ENCODE results near the gene ST3GAL4.

Gene ST3GAL4

GRCh38 chr11:126409620-126409985 is 54.1 kb downstream of the ST3GAL4 start:
- no peak for DNase-seq

GRCh38 chr11:126410649-126411048 is 55.2 kb downstream of the ST3GAL4 start:
- DNase-seq = no peak

GRCh38 chr11:126411971-126412381 is 56.5 kb downstream of the ST3GAL4 start:
- DNase-seq = no peak

DNA sequence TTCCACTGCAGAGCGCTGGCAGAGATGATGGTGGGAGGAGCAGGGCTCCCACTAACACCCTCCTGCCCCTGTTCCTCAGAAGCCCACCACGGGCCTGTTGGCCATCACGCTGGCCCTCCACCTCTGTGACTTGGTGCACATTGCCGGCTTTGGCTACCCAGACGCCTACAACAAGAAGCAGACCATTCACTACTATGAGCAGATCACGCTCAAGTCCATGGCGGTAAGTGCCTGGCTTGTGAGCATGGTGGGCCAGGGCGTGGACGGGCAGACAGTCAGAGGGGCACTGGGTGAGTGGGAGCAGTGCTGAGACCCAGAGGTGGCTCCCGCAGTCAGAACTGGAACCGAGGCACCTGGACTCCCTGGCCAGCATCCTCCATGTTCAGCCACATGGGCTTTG is 57.9 kb downstream of the ST3GAL4 start:
- no peak for DNase-seq

GRCh38 chr11:126413843-126414405 is 58.4 kb downstream of the ST3GAL4 start:
- no peak for DNase-seq

GRCh38 chr11:126414615-126415014 is 59.1 kb downstream of the ST3GAL4 start:
- no peak for DNase-seq

DNA sequence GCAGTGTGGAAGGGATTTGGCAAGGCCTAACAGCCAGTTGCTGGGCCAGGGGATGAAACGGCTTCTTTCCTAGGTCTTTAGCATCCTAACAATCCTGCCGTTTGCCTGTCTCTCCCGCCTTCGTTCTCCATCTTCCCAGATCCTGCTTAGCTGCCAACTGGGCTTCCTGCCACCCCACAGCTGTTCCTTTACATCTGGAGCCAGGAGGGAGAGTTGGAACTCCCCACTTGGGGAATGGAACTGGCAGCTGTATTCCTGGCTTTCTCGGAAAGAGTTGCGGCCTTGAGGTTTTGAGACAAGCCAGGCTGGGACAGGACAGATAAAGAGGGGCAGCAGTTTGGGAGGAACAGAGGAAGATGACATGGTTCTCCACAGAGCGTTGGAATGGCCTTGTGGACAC is 59.6 kb downstream of the ST3GAL4 start:
- DNase-seq = no peak

- DNase-seq = no peak
Measured at GRCh38 chr11:126415669-126416420, 60.4 kb downstream of the ST3GAL4 start.

DNA sequence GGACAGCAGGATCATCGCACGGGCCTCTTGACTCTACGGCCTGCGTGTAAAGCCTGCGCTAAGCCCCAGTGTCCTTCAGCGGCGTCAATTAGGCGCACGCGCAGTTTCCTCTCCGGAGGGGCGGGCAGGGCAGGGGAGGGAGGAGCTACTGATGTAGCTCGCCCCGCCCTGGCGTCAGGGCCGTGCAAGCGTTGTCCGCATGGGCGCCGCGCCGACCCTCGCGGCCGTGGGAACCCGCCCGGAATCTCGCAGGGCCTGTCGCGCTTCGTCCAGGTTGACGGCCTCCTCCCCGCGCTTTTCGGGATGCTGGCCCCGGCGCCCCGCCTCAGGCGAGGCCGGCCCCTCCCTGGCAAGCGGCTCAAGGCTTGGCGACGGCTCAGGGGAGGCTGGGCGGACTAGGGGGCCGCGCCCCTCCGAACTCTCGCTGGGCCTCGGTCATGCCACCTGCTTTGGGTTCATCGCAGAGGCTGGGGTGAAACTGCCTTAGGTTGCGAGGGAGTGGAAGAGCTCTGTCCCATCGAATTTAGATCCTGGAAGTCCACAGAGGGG is 61.1 kb downstream of the ST3GAL4 start:
- DNase-seq = peak; percentile 69

- no peak for DNase-seq
Measured at GRCh38 chr11:126417091-126417862, 61.8 kb downstream of the ST3GAL4 start.

DNA sequence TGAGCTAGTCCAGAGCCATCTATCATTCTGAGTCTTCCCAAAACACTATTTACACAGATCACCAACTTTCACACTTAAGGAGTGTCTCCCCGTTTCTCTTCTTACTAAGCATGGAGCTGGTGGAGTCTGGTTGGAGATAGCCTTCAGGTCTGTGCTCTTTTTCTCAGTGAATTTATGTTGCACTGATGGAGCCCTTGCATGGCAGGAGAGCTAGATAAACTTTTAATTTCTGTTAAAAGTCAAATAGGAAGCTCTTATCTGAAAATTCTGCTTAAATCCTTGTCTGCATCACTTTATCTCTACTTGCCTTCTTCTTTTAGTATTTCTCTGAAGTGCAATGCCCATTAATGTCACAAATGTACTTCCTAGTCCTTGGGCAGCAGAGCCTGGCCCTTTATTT is 63.4 kb downstream of the ST3GAL4 start:
- DNase-seq = no peak

GRCh38 chr11:126419801-126420697 is 64.6 kb downstream of the ST3GAL4 start:
- DNase-seq = no peak

DNA sequence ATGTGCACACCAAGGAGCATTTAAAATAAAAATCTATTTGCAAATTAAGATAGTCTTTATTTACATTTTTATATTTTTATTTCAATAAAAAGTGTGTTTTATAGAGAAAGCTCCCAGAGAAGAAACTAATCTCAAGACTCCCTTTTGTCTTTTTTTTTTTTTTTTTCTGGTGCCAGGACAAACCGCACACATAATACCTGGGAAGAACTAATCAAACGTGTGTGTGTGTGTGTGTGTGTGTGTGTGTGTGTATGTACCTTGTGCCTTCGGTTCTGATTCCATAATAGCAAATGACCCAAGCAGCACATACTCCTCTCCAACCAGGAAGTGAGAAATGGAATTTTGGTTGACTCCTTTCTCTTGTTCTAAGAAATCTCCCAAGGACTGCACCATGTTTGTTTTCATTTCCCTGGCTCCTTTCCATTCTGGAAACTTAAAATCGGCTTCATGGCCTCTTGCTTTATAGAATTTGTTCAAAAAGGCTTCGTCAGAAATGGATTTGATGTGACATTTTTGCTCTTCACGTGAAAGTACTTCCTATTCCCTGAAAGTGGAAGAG is 65.3 kb downstream of the ST3GAL4 start:
- DNase-seq = no peak

DNA sequence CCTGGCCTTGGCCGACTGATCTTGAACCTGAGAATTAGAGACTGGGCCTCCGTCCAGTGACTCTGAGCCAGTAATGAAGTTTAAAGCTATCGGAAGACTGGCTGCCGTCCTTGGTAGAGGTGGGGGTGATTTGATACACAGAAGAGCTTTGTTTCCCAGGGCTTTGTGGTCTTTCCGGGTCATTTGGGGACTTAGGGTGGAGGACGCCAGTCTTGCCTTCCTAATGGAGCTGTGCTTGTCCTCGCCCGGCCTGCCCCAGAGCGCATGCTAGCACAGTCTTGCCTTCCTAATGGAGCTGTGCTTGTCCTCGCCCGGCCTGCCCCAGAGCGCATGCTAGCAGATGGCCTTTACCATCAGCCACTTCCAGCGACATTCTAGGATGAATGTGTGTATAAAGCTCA is 65.8 kb downstream of the ST3GAL4 start:
- DNase-seq = no peak

- DNase-seq = no peak
Measured at GRCh38 chr11:126422446-126422845, 67.0 kb downstream of the ST3GAL4 start.

DNA sequence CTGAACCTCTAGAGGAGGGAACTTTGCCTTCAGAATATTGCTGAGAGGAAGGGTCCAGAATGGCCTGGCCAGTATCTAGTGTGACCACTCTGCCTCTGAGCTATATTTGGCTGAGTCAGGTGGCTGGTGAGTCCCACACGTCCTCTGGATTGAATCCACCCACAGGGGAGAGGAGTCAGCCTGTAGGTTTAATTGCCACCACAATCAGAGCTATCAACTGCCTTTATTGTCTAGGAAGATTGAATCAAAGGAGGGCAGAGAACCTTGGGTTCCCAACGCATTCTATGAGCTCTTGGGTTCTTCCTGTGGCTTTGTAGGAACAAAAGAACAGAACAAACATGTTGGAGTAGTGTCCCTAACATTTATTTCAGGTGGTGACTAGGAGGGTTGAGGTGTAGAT is 67.7 kb downstream of the ST3GAL4 start:
- no peak for DNase-seq

DNA sequence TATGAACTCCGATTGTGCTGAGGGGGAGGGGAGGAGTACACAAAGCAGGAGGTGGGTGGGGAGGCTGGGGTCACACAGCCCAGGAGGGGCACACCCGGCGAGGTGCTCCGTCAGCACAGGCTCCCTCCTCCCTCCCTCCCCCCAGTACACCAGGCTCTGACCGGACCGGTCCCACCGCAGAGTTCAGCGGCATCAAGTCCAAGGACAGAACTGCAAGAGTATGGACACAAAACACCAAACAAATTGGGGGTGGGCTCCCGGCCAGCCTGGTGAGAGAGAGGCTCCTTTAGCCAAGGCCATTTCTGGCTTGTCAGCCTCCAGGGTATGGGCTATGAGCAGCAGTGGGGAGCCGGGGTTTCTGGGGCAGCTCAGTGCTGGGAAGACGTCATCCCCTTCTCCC is 68.3 kb downstream of the ST3GAL4 start:
- no peak for DNase-seq

DNA sequence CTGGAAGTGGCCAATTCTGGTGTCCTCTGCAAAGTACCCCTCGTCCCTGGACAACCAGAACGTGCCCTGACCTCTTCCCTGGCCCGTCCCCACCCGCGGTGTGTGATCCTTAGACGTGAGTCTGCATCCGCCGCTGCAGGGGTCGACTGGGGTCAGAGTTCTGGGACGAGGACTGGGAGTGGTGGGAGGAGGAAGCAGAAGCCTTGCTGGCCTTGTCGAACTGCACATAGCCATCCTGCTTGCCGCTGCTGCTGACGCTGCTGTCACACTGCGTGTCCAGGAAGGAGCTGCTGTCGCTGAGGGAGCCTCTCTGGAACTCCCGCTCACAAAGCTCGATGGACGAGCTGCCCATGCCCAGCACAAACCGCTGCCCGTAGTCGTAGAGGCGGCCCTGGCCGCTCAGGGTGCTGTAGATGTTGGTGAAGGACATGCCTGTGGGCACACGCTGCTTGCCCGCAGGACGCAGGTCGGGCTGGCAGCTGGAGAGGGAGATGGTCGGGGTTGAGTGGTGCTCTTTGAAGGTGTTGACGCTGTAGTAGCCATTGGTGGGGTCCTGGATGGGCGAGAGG is 69.1 kb downstream of the ST3GAL4 start:
- DNase-seq = no peak

- DNase-seq = no peak
Measured at GRCh38 chr11:126426106-126426505, 70.6 kb downstream of the ST3GAL4 start.

GRCh38 chr11:126426820-126427749 is 71.6 kb downstream of the ST3GAL4 start:
- no peak for DNase-seq

Measured in activated T-cell treated with anti-CD3 and anti-CD28 coated beads, Interleukin-2, amount 50 U/mL, for 1 hour (primary cell).